Fibroblast of the conjunctiva (primary cell): ENCODE measurements around the gene MYO18A.

Experiments
- DNase-seq: peaks from one replicate; pipeline ENCODE4 v3.0.0-alpha.2; 2010; ENCODE audit warnings: low read depth

The MYO18A gene

DNA sequence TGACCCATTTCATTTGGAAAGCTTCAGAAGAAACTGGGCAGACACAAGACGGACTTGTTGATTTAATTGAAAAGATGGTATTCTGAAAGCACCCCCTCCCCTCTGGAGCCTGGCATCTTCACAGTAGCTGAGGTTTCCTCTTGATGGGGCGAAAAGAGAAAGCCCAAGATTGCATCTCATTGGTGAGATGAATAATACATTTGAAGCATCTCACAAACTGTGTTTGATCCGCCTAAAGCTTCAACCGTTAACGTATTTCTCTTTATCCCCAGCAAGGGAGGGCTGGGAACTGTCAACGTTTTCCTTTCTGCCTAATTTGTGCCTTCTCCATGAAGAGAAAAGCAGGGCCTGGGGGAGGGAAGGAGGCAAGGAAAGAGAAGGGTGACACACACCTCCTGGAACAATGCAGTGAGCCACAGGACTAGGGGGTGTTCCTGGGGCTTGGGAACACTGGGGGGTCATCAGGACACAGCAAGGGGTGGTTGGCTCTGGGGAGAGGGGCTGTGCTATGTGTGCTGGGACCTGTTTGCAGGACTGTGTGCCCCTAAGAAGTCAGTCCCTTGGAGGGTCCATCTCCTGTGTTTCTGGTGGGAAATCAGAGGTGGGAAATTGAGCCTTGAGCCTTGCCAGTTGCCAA, 155.8 kb downstream of the MYO18A start:
- DNase-seq, result no peak

DNA sequence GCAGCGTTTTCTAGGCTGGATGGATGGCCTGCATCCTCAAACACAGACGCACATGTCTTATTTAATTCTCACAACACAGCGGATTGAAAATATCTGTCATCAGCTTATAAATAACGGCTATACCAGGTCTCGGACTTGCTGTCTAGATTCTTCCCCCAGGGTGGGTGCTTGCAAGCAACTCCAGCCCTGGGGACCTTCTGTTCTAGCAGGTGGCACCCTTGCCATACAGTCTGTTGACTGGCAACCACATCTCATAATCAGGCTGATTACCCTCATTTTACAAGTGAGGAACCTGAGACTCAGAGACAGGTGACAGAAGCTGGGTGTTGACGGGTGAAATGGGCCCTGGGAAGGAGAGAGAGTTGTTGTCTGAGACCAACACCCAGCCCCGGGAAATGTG, 158.1 kb downstream of the MYO18A start:
- no peak for DNase-seq

DNA sequence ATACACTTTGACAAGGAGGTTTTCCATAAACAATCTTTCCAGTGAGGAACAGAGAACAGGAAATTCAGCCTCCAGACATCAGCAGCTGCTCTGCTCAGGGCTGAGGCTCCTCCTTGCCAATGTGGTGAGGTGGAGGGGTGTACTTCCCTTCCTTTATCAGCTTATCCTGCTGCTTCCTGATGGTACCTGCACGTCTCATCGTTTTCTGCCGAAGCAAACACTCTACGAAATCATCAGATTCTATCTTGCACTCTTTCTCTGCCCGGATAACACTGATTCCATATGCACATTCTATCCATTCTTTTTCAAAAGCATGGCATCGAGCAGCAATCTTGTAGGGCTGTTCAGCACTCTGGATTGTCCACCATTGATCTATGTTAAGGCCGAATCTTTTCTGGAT, 159.0 kb downstream of the MYO18A start:
- no peak for DNase-seq
